GF-D8 (cell line): ENCODE data around the gene STT3B.

ENCODE experiments used
- DNase-seq: peaks from one replicate; lab custom pipeline; 2025; lab: John Stamatoyannopoulos, UW

Gene STT3B

GRCh38 chr3:31552103-31552502, 19.4 kb downstream of the STT3B start:
- DNase-seq = no peak

GRCh38 chr3:31553258-31553657, 20.5 kb downstream of the STT3B start:
- no peak for DNase-seq

GRCh38 chr3:31555204-31555603, 22.5 kb downstream of the STT3B start:
- no peak for DNase-seq

- DNase-seq = no peak
Observed at GRCh38 chr3:31559872-31560534, 27.3 kb downstream of the STT3B start.

- no peak for DNase-seq
Observed at GRCh38 chr3:31561891-31562290, 29.2 kb downstream of the STT3B start.

- DNase-seq = no peak
Observed at GRCh38 chr3:31562525-31562924, 29.8 kb downstream of the STT3B start.

- DNase-seq = no peak
Observed at GRCh38 chr3:31565288-31565687, 32.6 kb downstream of the STT3B start.

- no peak for DNase-seq
Observed at GRCh38 chr3:31567036-31567435, 34.3 kb downstream of the STT3B start.

GRCh38 chr3:31568649-31569048, 35.9 kb downstream of the STT3B start:
- no peak for DNase-seq

GRCh38 chr3:31571325-31571724, 38.6 kb downstream of the STT3B start:
- no peak for DNase-seq

- no peak for DNase-seq
Observed at GRCh38 chr3:31572236-31573004, 39.7 kb downstream of the STT3B start.

- no peak for DNase-seq
Observed at GRCh38 chr3:31573036-31573779, 40.5 kb downstream of the STT3B start.

GRCh38 chr3:31575448-31575847, 42.7 kb downstream of the STT3B start:
- no peak for DNase-seq

GRCh38 chr3:31576521-31576920, 43.8 kb downstream of the STT3B start:
- no peak for DNase-seq

GRCh38 chr3:31577232-31577631, 44.5 kb downstream of the STT3B start:
- no peak for DNase-seq

- DNase-seq = no peak
Observed at GRCh38 chr3:31579828-31580227, 47.1 kb downstream of the STT3B start.

GRCh38 chr3:31580645-31581044, 47.9 kb downstream of the STT3B start:
- no peak for DNase-seq

- DNase-seq = no peak
Observed at GRCh38 chr3:31581660-31582059, 48.9 kb downstream of the STT3B start.

- DNase-seq = no peak
Observed at GRCh38 chr3:31589228-31589627, 56.5 kb downstream of the STT3B start.

GRCh38 chr3:31590650-31591049, 57.9 kb downstream of the STT3B start:
- no peak for DNase-seq

- no peak for DNase-seq
Observed at GRCh38 chr3:31592764-31593163, 60.0 kb downstream of the STT3B start.

- DNase-seq = no peak
Observed at GRCh38 chr3:31596176-31596575, 63.5 kb downstream of the STT3B start.

- DNase-seq = no peak
Observed at GRCh38 chr3:31600431-31600830, 67.7 kb downstream of the STT3B start.
